Nasal cavity respiratory epithelium epithelial cell of viscerocranial mucosa (primary cell): ENCODE measurements around the gene TIMM29. TPM values are rescaled to one million over a fixed set of nuclear protein-coding genes. Genes with fewer than 3 reads are reported as not detected.

Experiments
- total RNA-seq: library from RNA; depleted of rRNA; stranded (reverse); fragments of >200 nt; gene quantifications from 2 replicates; pipeline ENCODE4 v1.2.3, GENCODE V29; 2014

TIMM29 gene
- total RNA-seq: 28.3 and 38.6 TPM in 2 replicates

GRCh38 chr19:10928563-10929401, at the start of gene TIMM29, which contains the start of gene YIPF2:
TSS of gene TIMM29 (plus strand) at chr19:10928811. CDS start at chr19:10928823, 12 bp downstream.
TSS of gene YIPF2 (minus strand) at chr19:10928639. CDS start at chr19:10928410, 229 bp downstream.

GRCh38 chr19:10960314-10961072, 31.9 kb downstream of the TIMM29 start, which contains the start of gene SMARCA4:
TSS of gene SMARCA4 (plus strand) at chr19:10961030. CDS start at chr19:10984152, 23,122 bp downstream.

Other genes with a start within 250 kb of the TIMM29 start
- 15.0 and 25.0 TPM in 2 replicates for gene QTRT1, start 227.4 kb upstream of the TIMM29 start, total RNA-seq
- 64.3 and 144 TPM in 2 replicates for gene DNM2, start 210.7 kb upstream of the TIMM29 start, total RNA-seq
- gene TMED1, start 92.6 kb upstream of the TIMM29 start, total RNA-seq: 16.6 and 26.3 TPM in 2 replicates
- 0.71 and 1.0 TPM in 2 replicates for gene C19orf38, start 80.4 kb upstream of the TIMM29 start, total RNA-seq
- gene CARM1, start 57.3 kb upstream of the TIMM29 start, total RNA-seq: 13.3 and 35.5 TPM in 2 replicates
- 70.9 and 111 TPM in 2 replicates for gene YIPF2, start 172 bp upstream of the TIMM29 start, total RNA-seq
- gene SMARCA4, start 32.2 kb downstream of the TIMM29 start, total RNA-seq: 51.9 and 199 TPM in 2 replicates
- 184 and 234 TPM in 2 replicates for gene LDLR, start 160.7 kb downstream of the TIMM29 start, total RNA-seq
- 0.34 and 0.43 TPM in 2 replicates for gene SPC24, start 227.0 kb downstream of the TIMM29 start, total RNA-seq